T-cell (primary cell): Measurements from ENCODE around the gene PPARGC1A. TPM values are rescaled to one million over a fixed set of nuclear protein-coding genes. Genes with fewer than 3 reads are reported as not detected.

ENCODE experiments used
- ATAC-seq, 4 experiments: fragments of 200-7000 bp in 3 of 4; fragments of 150-1000 bp in 1 of 4; cut with Tn5 transposase; replicated peaks in 1 of 4; 1 replicate in 3 of 4; 2 replicates in 1 of 4; pipeline ENCODE4 v1.10.0; 2021; ENCODE audit warnings: moderate library complexity in 3 of 4, mild to moderate bottlenecking in 2 of 4, moderate number of reproducible peaks in 1 of 4
- CTCF ChIA-PET, 2 donors: fragments of 300-600 bp; sonication (Branson Sonifier 250); formaldehyde crosslinking; loops; one replicate each; lab custom pipeline; 2022; ENCODE audit warnings: antibody characterized with exemption in 2 of 2; lab: Charles Lee
- POLR2A ChIA-PET, 2 donors: fragments of 300-600 bp; sonication (Branson Sonifier 250); formaldehyde crosslinking; loops; one replicate each; lab custom pipeline; 2022; ENCODE audit warnings: antibody characterized with exemption in 2 of 2; lab: Charles Lee
- DNase-seq, 35 experiments: peaks; one replicate each; pipeline versions ENCODE4 v3.0.0 to v3.0.0-alpha.2; 2013 to 2023
- H3K27ac ChIP-seq: one replicate; pipeline ENCODE4 v1.5.1; 2013; ENCODE audit warnings: low read length
- H3K27me3 ChIP-seq, 2 experiments: replicated peaks in 1 of 2; 1 replicate in 1 of 2; 2 replicates in 1 of 2; pipeline versions ENCODE4 v1.6.1 to v1.7.0; 2013; ENCODE audit warnings: low read length in 1 of 2, mixed read lengths in 1 of 2; ENCODE audit not compliant: control insufficient read depth in 2 of 2, insufficient read depth in 2 of 2; ENCODE audit errors: extremely low read depth in 1 of 2
- H3K36me3 ChIP-seq, 2 donors: 1 replicate in 1 of 2; 2 replicates in 1 of 2; pipeline versions ENCODE4 v1.6.1 to v1.7.0; 2013; ENCODE audit warnings: low read length in 1 of 2; ENCODE audit not compliant: control insufficient read depth in 2 of 2, insufficient read depth in 1 of 2; ENCODE audit errors: extremely low read depth in 1 of 2
- H3K4me1 ChIP-seq, 2 experiments: 1 replicate in 1 of 2; 2 replicates in 1 of 2; pipeline versions ENCODE4 v1.6.1 to v1.7.0; 2013; ENCODE audit warnings: low read length in 2 of 2, mixed read lengths in 1 of 2; ENCODE audit not compliant: insufficient read depth in 2 of 2, control insufficient read depth in 1 of 2; ENCODE audit errors: extremely low read depth in 1 of 2
- H3K4me3 ChIP-seq, 2 donors: 1 replicate in 1 of 2; 2 replicates in 1 of 2; pipeline versions ENCODE4 v1.5.1 to v1.7.0; 2013; ENCODE audit warnings: mild to moderate bottlenecking in 2 of 2, low read length in 1 of 2, moderate library complexity in 1 of 2; ENCODE audit not compliant: control insufficient read depth in 1 of 2; ENCODE audit errors: extremely low read depth in 1 of 2
- H3K9me3 ChIP-seq: 2 replicates; pipeline ENCODE4 v1.7.0; 2013
- H3K27ac Mint-ChIP-seq, 2 donors: one replicate each; pipeline ENCODE4 v1.8.0; 2020 to 2021; ENCODE audit warnings: mild to moderate bottlenecking in 2 of 2, mixed read lengths in 2 of 2
- H3K27me3 Mint-ChIP-seq, 2 donors: one replicate each; pipeline ENCODE4 v1.8.0; 2021 to 2022; ENCODE audit warnings: mixed read lengths in 2 of 2
- H3K36me3 Mint-ChIP-seq: one replicate; pipeline ENCODE4 v1.8.0; 2021; ENCODE audit warnings: mixed read lengths
- H3K4me1 Mint-ChIP-seq, 3 donors: one replicate each; pipeline ENCODE4 v1.8.0; 2020 to 2022; ENCODE audit warnings: mixed read lengths in 3 of 3, mild to moderate bottlenecking in 1 of 3
- H3K4me3 Mint-ChIP-seq, 3 donors: one replicate each; pipeline ENCODE4 v1.8.0; 2020 to 2022; ENCODE audit warnings: mild to moderate bottlenecking in 3 of 3, mixed read lengths in 3 of 3, moderate library complexity in 3 of 3
- H3K9me3 Mint-ChIP-seq, 3 donors: one replicate each; pipeline ENCODE4 v1.8.0; 2020 to 2022; ENCODE audit warnings: mixed read lengths in 3 of 3
- WGBS: methylation state at CpG from one replicate; pipeline ENCODE4 v1.1.5; 2013; ENCODE audit warnings: missing lambda C conversion rate; ENCODE audit not compliant: insufficient coverage; 5-methylcytosine and 5-hydroxymethylcytosine counted together
- total RNA-seq, 35 experiments: library from RNA in 6 of 35; stranded (reverse) in 6 of 35; fragments of 120-200 nt in 1 of 35; gene quantifications; one replicate each; pipeline versions ENCODE4 v1.2.1 to v1.2.4 and lab custom pipeline; 2013 to 2026

PPARGC1A gene
- total RNA-seq, 5 donors from 2014 or later (not counting 1 experiment from before 2014, with no cell fraction given) = not detected

- ChIA-PET CTCF (interaction anchor here in 1 of 2 donors (0.5 kb wide), 1 partner anchor 16 kb away, joined by 3 read pairs; the partner anchor contains the start of gene PPARGC1A), POLR2A (no interaction called here)
- Mint-ChIP-seq H3K9me3 (no peaks in the 10 kb centered on the region), H3K36me3 (no peaks in the 10 kb centered on the region), H3K4me1 (no peaks in the 10 kb centered on the region), H3K27ac (no peak overlapping the region), H3K27me3 (no peaks in the 10 kb centered on the region), H3K4me3 (no peak overlapping the region)
- H3K4me1 ChIP-seq = no peaks in the 10 kb centered on the region
- DNase-seq (no peak), ATAC-seq (no peak)
- H3K36me3 ChIP-seq = no peaks in the 10 kb centered on the region
- H3K27me3 ChIP-seq = no peaks in the 10 kb centered on the region
- no peak overlapping the region for H3K27ac ChIP-seq
- 90% methylated on average over 3 of the region's 7 CpGs for WGBS
- no peaks in the 10 kb centered on the region for H3K9me3 ChIP-seq
- no peak overlapping the region for H3K4me3 ChIP-seq
Observed at GRCh38 chr4:23873717-23874535, 15.9 kb downstream of the PPARGC1A start.

GRCh38 chr4:23871426-23871825 is 18.4 kb downstream of the PPARGC1A start:
- ATAC-seq (no peak), DNase-seq (no peak)
- Mint-ChIP-seq H3K27me3 (no peaks in the 10 kb centered on the region), H3K27ac (no peak overlapping the region), H3K9me3 (no peaks in the 10 kb centered on the region), H3K4me1 (no peaks in the 10 kb centered on the region), H3K36me3 (no peaks in the 10 kb centered on the region), H3K4me3 (no peak overlapping the region)
- 100% methylated on average over 1 of the region's 2 CpGs for WGBS
- H3K27ac ChIP-seq = no peak overlapping the region
- H3K9me3 ChIP-seq = no peaks in the 10 kb centered on the region
- no peaks in the 10 kb centered on the region for H3K36me3 ChIP-seq
- H3K27me3 ChIP-seq = no peaks in the 10 kb centered on the region
- CTCF ChIA-PET = no interaction called here
- no peak overlapping the region for H3K4me3 ChIP-seq
- POLR2A ChIA-PET = no interaction called here
- H3K4me1 ChIP-seq = no peaks in the 10 kb centered on the region

GRCh38 chr4:23866450-23867075 is 23.3 kb downstream of the PPARGC1A start:
- Mint-ChIP-seq H3K4me1 (no peaks in the 10 kb centered on the region), H3K36me3 (no peaks in the 10 kb centered on the region), H3K9me3 (no peaks in the 10 kb centered on the region), H3K27ac (no peak overlapping the region), H3K27me3 (no peaks in the 10 kb centered on the region), H3K4me3 (no peak overlapping the region)
- Histone ChIP-seq H3K4me1 (no peaks in the 10 kb centered on the region), H3K27me3 (no peaks in the 10 kb centered on the region), H3K36me3 (no peaks in the 10 kb centered on the region), H3K9me3 (no peaks in the 10 kb centered on the region), H3K4me3 (no peak overlapping the region), H3K27ac (no peak overlapping the region)
- ChIA-PET CTCF (no interaction called here), POLR2A (no interaction called here)
- DNase-seq (no peak), ATAC-seq (no peak)
- 90% methylated on average over 5 of the region's 11 CpGs for WGBS

- Histone ChIP-seq H3K27me3 (no peaks in the 10 kb centered on the region), H3K36me3 (no peaks in the 10 kb centered on the region), H3K4me3 (no peak overlapping the region), H3K4me1 (no peaks in the 10 kb centered on the region), H3K27ac (no peak overlapping the region), H3K9me3 (no peaks in the 10 kb centered on the region)
- ChIA-PET POLR2A (no interaction called here), CTCF (no interaction called here)
- no peaks in the 10 kb centered on the region for H3K36me3 Mint-ChIP-seq
- WGBS = no CpG with 5 or more reads among the region's 1 CpG
- no peak overlapping the region for H3K27ac Mint-ChIP-seq
- no peak overlapping the region for H3K4me3 Mint-ChIP-seq
- no peak for ATAC-seq
- H3K9me3 Mint-ChIP-seq = peaks cover 0 to 13% (median 4%) of the 10 kb centered on the region in 3 donors
- H3K4me1 Mint-ChIP-seq = no peaks in the 10 kb centered on the region
- H3K27me3 Mint-ChIP-seq = no peaks in the 10 kb centered on the region
- DNase-seq = no peak
Observed at GRCh38 chr4:23861897-23862296, 27.9 kb downstream of the PPARGC1A start.

- H3K36me3 Mint-ChIP-seq = no peaks in the 10 kb centered on the region
- POLR2A ChIA-PET = no interaction called here
- Histone ChIP-seq H3K36me3 (no peaks in the 10 kb centered on the region), H3K4me1 (no peaks in the 10 kb centered on the region), H3K9me3 (no peaks in the 10 kb centered on the region), H3K27me3 (no peaks in the 10 kb centered on the region), H3K4me3 (no peak overlapping the region), H3K27ac (no peak overlapping the region)
- H3K4me1 Mint-ChIP-seq = no peaks in the 10 kb centered on the region
- H3K4me3 Mint-ChIP-seq = no peak overlapping the region
- no peak for ATAC-seq
- 60% methylated on average over 1 of the region's 3 CpGs for WGBS
- CTCF ChIA-PET = no interaction called here
- H3K9me3 Mint-ChIP-seq = peaks cover 0 to 13% (median 4%) of the 10 kb centered on the region in 3 donors
- H3K27ac Mint-ChIP-seq = no peak overlapping the region
- DNase-seq = no peak
- H3K27me3 Mint-ChIP-seq = no peaks in the 10 kb centered on the region
Observed at GRCh38 chr4:23860919-23861318, 28.9 kb downstream of the PPARGC1A start.

GRCh38 chr4:23857367-23857959 is 32.4 kb downstream of the PPARGC1A start:
- Histone ChIP-seq H3K27me3 (no peaks in the 10 kb centered on the region), H3K27ac (no peak overlapping the region), H3K4me1 (no peaks in the 10 kb centered on the region), H3K4me3 (no peak overlapping the region), H3K36me3 (no peaks in the 10 kb centered on the region), H3K9me3 (no peaks in the 10 kb centered on the region)
- no peaks in the 10 kb centered on the region for H3K36me3 Mint-ChIP-seq
- ChIA-PET POLR2A (no interaction called here), CTCF (interaction anchor here in 1 of 2 donors (0.6 kb wide), 1 partner anchor 349 kb away, joined by 3 read pairs; no protein-coding TSS in a partner anchor)
- H3K27me3 Mint-ChIP-seq = no peaks in the 10 kb centered on the region
- 83% methylated on average over 1 of the region's 4 CpGs for WGBS
- ATAC-seq (no peak), DNase-seq (no peak)
- H3K4me1 Mint-ChIP-seq = no peaks in the 10 kb centered on the region
- H3K27ac Mint-ChIP-seq = no peak overlapping the region
- peaks cover 0 to 13% (median 6%) of the 10 kb centered on the region in 3 donors for H3K9me3 Mint-ChIP-seq
- no peak overlapping the region for H3K4me3 Mint-ChIP-seq
